ENCODE data around the gene SPSB4. TPM values are rescaled to one million over a fixed set of nuclear protein-coding genes. Genes with fewer than 3 reads are reported as not detected.

SPSB4 gene
- polyA plus RNA-seq, 4 donors: 15.9 to 18.5 (median 17.4) TPM

DNA sequence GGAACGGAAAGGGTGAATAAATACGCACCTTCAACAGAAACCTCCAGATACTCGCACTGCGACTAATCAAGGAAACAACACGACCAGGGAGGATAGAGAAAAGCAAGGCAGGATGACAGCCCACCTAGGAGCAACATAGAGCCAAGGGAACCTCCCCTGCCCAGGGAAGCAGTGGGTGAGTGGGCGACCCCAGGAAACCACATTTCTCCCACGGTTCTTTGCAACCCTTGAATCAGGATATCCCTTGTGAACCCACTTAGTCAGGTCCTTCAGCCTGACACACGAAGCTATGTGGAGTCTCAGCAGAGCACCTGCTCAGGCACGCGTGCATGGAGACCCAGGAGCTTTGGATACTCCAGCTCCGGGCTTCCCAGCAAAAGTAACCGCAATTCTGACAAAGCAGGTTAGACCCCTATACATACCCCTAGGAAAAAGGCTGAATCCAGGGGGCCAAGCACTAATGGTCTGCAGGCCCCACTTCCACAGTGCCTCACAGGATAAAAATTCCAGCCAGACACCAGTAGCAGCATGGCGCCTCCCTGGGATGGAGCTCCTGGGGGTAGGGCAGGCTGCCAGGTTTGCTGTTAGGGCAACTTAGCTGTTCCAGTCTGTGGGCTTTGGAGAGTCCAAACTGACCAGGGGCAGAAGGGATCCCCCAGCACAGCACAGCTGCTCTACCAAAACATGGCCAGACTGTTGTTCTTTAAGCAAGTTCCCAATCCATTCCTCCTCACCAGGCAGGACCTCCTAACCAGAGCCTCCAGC, 142.1 kb downstream of the SPSB4 start:
- no peak for DNase-seq (ENCODE audit: low read depth in 4 of 4, low spot score in 2 of 4)

Other genes starting within 250 kb of the SPSB4 start
- 100 to 1,000 TPM; 157 to 197 (median 169) TPM for gene SLC25A36, start 109.5 kb upstream of the SPSB4 start, polyA plus RNA-seq (ENCODE audit: insufficient read length in 4 of 4)
- gene PXYLP1, start 180.5 kb downstream of the SPSB4 start, polyA plus RNA-seq (ENCODE audit: insufficient read length in 4 of 4): 10 to 100 TPM; 34.6 to 40.2 (median 39.0) TPM